ENCODE data around the gene ROCK2.

ROCK2 gene

GRCh38 chr2:11366326-11366741 is 21.9 kb upstream of the ROCK2 start:
- DNase-seq = no peak

- DNase-seq = no peak
These were observed 20.9 kb upstream of the ROCK2 start for GRCh38 chr2:11365096-11365879.

GRCh38 chr2:11364565-11364887 is 20.1 kb upstream of the ROCK2 start:
- DNase-seq = no peak

GRCh38 chr2:11363868-11364564 is 19.6 kb upstream of the ROCK2 start:
- DNase-seq = no peak

GRCh38 chr2:11359865-11360264 is 15.4 kb upstream of the ROCK2 start:
- DNase-seq = no peak

- no peak for DNase-seq
These were observed 13.1 kb upstream of the ROCK2 start for GRCh38 chr2:11357428-11357972.

- DNase-seq = no peak
These were observed 12.3 kb upstream of the ROCK2 start for GRCh38 chr2:11356764-11357163.

- no peak for DNase-seq
These were observed 11.0 kb upstream of the ROCK2 start for GRCh38 chr2:11355194-11356053.

- DNase-seq = no peak
These were observed 10.1 kb upstream of the ROCK2 start for GRCh38 chr2:11354363-11355154.

GRCh38 chr2:11352781-11353537 is 8.5 kb upstream of the ROCK2 start:
- DNase-seq = no peak

- no peak for DNase-seq
These were observed 3.8 kb upstream of the ROCK2 start for GRCh38 chr2:11348209-11348749.

- no peak for DNase-seq
These were observed 3.0 kb upstream of the ROCK2 start for GRCh38 chr2:11347403-11347959.

- no peak for DNase-seq
These were observed 1.6 kb upstream of the ROCK2 start for GRCh38 chr2:11346023-11346482.

GRCh38 chr2:11344956-11345677 is 681 bp upstream of the ROCK2 start:
- DNase-seq = no peak

GRCh38 chr2:11343650-11344341 is 640 bp downstream of the ROCK2 start:
- peak; percentile 61 to 64 for DNase-seq

- no peak for DNase-seq
These were observed 1.1 kb downstream of the ROCK2 start for GRCh38 chr2:11343368-11343649.

- no peak for DNase-seq
These were observed 1.7 kb downstream of the ROCK2 start for GRCh38 chr2:11342551-11343367.

GRCh38 chr2:11340717-11341116 is 3.7 kb downstream of the ROCK2 start:
- no peak for DNase-seq

- no peak for DNase-seq
These were observed 4.8 kb downstream of the ROCK2 start for GRCh38 chr2:11339508-11340083.
